Measurements from ENCODE around the gene DLGAP4.

The DLGAP4 gene

DNA sequence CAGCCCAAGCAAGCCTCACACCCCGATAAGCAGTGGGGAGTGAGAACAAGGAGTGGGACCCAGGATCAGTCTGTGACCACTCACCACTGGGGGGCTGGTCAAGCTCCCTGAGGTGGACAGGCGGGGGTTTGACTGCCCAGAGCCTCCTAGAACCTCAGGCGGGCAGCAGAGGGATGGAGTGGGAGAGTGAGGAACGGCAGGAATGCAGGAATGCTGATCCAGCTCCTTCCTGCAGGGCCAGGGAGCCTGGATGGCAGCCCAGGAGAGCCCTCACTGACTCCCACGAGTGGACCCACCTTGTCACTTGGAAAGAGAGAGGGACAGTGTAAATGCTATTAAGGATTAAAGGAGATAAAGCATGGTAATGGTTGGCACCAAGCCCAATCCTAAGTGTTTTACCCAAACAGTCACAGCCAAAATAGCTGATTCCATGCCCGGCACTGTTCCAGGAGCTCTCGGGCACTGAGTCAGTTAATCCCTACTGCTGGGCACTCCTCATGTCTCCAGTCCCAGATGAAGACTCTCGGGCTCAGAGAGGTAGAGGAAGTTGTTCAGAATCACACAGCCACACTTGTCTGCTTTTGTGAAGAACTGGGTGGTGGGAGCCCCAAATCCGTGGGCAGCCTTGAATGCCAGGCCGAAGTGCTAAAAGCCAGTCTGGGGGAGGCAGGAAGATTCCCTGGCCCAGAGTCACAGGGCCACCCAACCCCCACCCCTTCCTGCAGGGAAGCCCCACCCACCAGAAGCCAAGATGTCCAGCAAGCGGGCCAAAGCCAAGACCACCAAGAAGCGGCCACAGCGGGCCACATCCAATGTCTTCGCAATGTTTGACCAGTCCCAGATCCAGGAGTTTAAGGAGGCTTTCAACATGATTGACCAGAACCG is 238.2 kb downstream of the DLGAP4 start:
- peaks cover 2 to 4% of the 10 kb centered on the region in 2 donors for H3K36me3 ChIP-seq (ENCODE audit: control insufficient read depth in 2 of 2, insufficient read depth in 2 of 2, low read length in 2 of 2)
- H3K4me3 ChIP-seq (ENCODE audit: low read length in 2 of 2) = peak overlapping the region in 1 of 2 donors; percentile 31
- H3K9me3 ChIP-seq (ENCODE audit: control insufficient read depth in 2 of 2, low read length in 2 of 2) = no peaks in the 10 kb centered on the region
- no peak overlapping the region for H3K9ac ChIP-seq (ENCODE audit: low read depth in 1 of 2, low read length in 2 of 2)
- no peaks in the 10 kb centered on the region for H3K27me3 ChIP-seq (ENCODE audit: control insufficient read depth in 2 of 2, insufficient read depth in 2 of 2, low read length in 2 of 2)
- peaks cover 3 to 7% of the 10 kb centered on the region in 2 donors for H3K4me1 ChIP-seq (ENCODE audit: control insufficient read depth in 2 of 2, insufficient read depth in 2 of 2, low read length in 2 of 2)
- H3K27ac ChIP-seq (ENCODE audit: low read depth in 2 of 2, low read length in 2 of 2) = peak overlapping the region in 1 of 2 donors; percentile 87

- no peak overlapping the region for H3K27ac ChIP-seq (ENCODE audit: low read depth in 2 of 2, low read length in 2 of 2)
Measured at GRCh38 chr20:36546111-36546736, 240.1 kb downstream of the DLGAP4 start.

GRCh38 chr20:36547186-36548005 is 241.3 kb downstream of the DLGAP4 start:
- peaks cover 3 to 7% of the 10 kb centered on the region in 2 donors for H3K4me1 ChIP-seq (ENCODE audit: control insufficient read depth in 2 of 2, insufficient read depth in 2 of 2, low read length in 2 of 2)
- H3K27me3 ChIP-seq (ENCODE audit: control insufficient read depth in 2 of 2, insufficient read depth in 2 of 2, low read length in 2 of 2) = no peaks in the 10 kb centered on the region
- no peak overlapping the region for H3K4me3 ChIP-seq (ENCODE audit: low read length in 2 of 2)
- no peak overlapping the region for H3K9ac ChIP-seq (ENCODE audit: low read depth in 1 of 2, low read length in 2 of 2)
- no peak overlapping the region for H3K27ac ChIP-seq (ENCODE audit: low read depth in 2 of 2, low read length in 2 of 2)
- H3K36me3 ChIP-seq (ENCODE audit: control insufficient read depth in 2 of 2, insufficient read depth in 2 of 2, low read length in 2 of 2) = peaks cover 2 to 4% of the 10 kb centered on the region in 2 donors
- H3K9me3 ChIP-seq (ENCODE audit: control insufficient read depth in 2 of 2, low read length in 2 of 2) = no peaks in the 10 kb centered on the region

More at GRCh38 chr20:36546111-36546736, 240.1 kb downstream of the DLGAP4 start:
- Histone ChIP-seq H3K9ac (ENCODE audit: low read depth in 1 of 2, low read length in 2 of 2) (no peak overlapping the region), H3K27me3 (ENCODE audit: control insufficient read depth in 2 of 2, insufficient read depth in 2 of 2, low read length in 2 of 2) (no peaks in the 10 kb centered on the region), H3K4me3 (ENCODE audit: low read length in 2 of 2) (no peak overlapping the region), H3K9me3 (ENCODE audit: control insufficient read depth in 2 of 2, low read length in 2 of 2) (no peaks in the 10 kb centered on the region), H3K4me1 (ENCODE audit: control insufficient read depth in 2 of 2, insufficient read depth in 2 of 2, low read length in 2 of 2) (peaks cover 3 to 7% of the 10 kb centered on the region in 2 donors), H3K36me3 (ENCODE audit: control insufficient read depth in 2 of 2, insufficient read depth in 2 of 2, low read length in 2 of 2) (peaks cover 2 to 4% of the 10 kb centered on the region in 2 donors)

DNA sequence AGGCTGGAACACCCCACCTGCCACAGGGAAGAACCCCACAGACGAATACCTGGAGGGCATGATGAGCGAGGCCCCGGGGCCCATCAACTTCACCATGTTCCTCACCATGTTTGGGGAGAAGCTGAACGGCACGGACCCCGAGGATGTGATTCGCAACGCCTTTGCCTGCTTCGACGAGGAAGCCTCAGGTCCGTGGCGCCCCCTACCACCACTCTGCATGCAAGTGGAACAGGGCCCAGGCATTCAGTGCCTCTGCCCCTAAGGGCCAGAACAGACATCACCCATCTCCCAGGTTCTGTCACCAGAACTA is 241.8 kb downstream of the DLGAP4 start:
- peaks cover 3 to 5% of the 10 kb centered on the region in 2 donors for H3K4me1 ChIP-seq (ENCODE audit: control insufficient read depth in 2 of 2, insufficient read depth in 2 of 2, low read length in 2 of 2)
- H3K27ac ChIP-seq (ENCODE audit: low read depth in 2 of 2, low read length in 2 of 2) = no peak overlapping the region
- no peak overlapping the region for H3K4me3 ChIP-seq (ENCODE audit: low read length in 2 of 2)

DNA sequence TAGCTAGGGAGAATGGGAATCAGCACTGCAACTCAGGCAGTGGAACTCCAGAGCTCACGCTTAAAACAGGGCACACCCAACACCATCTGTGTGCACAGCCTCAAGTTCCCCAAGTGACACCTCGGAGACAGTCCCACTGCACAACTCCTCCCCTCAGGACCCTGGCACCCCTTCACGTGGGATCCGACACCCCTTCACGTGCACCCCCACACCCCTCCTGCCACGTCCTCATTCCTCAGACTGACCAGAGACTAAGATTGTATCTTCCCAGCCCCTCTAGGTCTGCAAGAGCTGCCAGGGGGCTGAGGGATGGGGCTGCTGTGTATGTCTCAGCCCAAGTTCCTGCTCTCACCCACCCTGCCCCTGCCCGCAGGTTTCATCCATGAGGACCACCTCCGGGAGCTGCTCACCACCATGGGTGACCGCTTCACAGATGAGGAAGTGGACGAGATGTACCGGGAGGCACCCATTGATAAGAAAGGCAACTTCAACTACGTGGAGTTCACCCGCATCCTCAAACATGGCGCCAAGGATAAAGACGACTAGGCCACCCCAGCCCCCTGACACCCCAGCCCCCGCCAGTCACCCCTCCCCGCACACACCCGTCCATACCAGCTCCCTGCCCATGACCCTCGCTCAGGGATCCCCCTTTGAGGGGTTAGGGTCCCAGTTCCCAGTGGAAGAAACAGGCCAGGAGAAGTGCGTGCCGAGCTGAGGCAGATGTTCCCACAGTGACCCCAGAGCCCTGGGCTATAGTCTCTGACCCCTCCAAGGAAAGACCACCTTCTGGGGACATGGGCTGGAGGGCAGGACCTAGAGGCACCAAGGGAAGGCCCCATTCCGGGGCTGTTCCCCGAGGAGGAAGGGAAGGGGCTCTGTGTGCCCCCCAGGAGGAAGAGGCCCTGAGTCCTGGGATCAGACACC is 242.8 kb downstream of the DLGAP4 start:
- no peaks in the 10 kb centered on the region for H3K9me3 ChIP-seq (ENCODE audit: control insufficient read depth in 2 of 2, low read length in 2 of 2)
- H3K9ac ChIP-seq (ENCODE audit: low read depth in 1 of 2, low read length in 2 of 2) = no peak overlapping the region
- H3K27ac ChIP-seq (ENCODE audit: low read depth in 2 of 2, low read length in 2 of 2) = no peak overlapping the region
- H3K36me3 ChIP-seq (ENCODE audit: control insufficient read depth in 2 of 2, insufficient read depth in 2 of 2, low read length in 2 of 2) = peaks cover 2 to 4% of the 10 kb centered on the region in 2 donors
- no peaks in the 10 kb centered on the region for H3K27me3 ChIP-seq (ENCODE audit: control insufficient read depth in 2 of 2, insufficient read depth in 2 of 2, low read length in 2 of 2)
- no peaks in the 10 kb centered on the region for H3K4me1 ChIP-seq (ENCODE audit: control insufficient read depth in 2 of 2, insufficient read depth in 2 of 2, low read length in 2 of 2)
- no peak overlapping the region for H3K4me3 ChIP-seq (ENCODE audit: low read length in 2 of 2)

More for the DNA sequence above, 241.8 kb downstream of the DLGAP4 start:
- Histone ChIP-seq H3K9ac (ENCODE audit: low read depth in 1 of 2, low read length in 2 of 2) (no peak overlapping the region), H3K36me3 (ENCODE audit: control insufficient read depth in 2 of 2, insufficient read depth in 2 of 2, low read length in 2 of 2) (peaks cover 2 to 4% of the 10 kb centered on the region in 2 donors), H3K27me3 (ENCODE audit: control insufficient read depth in 2 of 2, insufficient read depth in 2 of 2, low read length in 2 of 2) (no peaks in the 10 kb centered on the region), H3K9me3 (ENCODE audit: control insufficient read depth in 2 of 2, low read length in 2 of 2) (no peaks in the 10 kb centered on the region)

DNA sequence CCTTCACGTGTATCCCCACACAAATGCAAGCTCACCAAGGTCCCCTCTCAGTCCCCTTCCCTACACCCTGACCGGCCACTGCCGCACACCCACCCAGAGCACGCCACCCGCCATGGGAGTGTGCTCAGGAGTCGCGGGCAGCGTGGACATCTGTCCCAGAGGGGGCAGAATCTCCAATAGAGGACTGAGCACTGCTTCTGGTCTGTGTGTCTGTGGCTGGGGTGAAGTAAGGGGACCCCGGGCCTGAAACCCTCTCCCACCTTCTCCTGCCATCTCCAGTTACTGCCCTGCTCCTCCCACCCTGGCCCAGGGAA is 243.4 kb downstream of the DLGAP4 start:
- Histone ChIP-seq H3K27ac (ENCODE audit: low read depth in 2 of 2, low read length in 2 of 2) (peak overlapping the region in 1 of 2 donors; percentile 9), H3K4me1 (ENCODE audit: control insufficient read depth in 2 of 2, insufficient read depth in 2 of 2, low read length in 2 of 2) (no peaks in the 10 kb centered on the region), H3K36me3 (ENCODE audit: control insufficient read depth in 2 of 2, insufficient read depth in 2 of 2, low read length in 2 of 2) (peaks cover 2 to 4% of the 10 kb centered on the region in 2 donors), H3K27me3 (ENCODE audit: control insufficient read depth in 2 of 2, insufficient read depth in 2 of 2, low read length in 2 of 2) (no peaks in the 10 kb centered on the region), H3K9ac (ENCODE audit: low read depth in 1 of 2, low read length in 2 of 2) (no peak overlapping the region), H3K4me3 (ENCODE audit: low read length in 2 of 2) (no peak overlapping the region), H3K9me3 (ENCODE audit: control insufficient read depth in 2 of 2, low read length in 2 of 2) (no peaks in the 10 kb centered on the region)

DNA sequence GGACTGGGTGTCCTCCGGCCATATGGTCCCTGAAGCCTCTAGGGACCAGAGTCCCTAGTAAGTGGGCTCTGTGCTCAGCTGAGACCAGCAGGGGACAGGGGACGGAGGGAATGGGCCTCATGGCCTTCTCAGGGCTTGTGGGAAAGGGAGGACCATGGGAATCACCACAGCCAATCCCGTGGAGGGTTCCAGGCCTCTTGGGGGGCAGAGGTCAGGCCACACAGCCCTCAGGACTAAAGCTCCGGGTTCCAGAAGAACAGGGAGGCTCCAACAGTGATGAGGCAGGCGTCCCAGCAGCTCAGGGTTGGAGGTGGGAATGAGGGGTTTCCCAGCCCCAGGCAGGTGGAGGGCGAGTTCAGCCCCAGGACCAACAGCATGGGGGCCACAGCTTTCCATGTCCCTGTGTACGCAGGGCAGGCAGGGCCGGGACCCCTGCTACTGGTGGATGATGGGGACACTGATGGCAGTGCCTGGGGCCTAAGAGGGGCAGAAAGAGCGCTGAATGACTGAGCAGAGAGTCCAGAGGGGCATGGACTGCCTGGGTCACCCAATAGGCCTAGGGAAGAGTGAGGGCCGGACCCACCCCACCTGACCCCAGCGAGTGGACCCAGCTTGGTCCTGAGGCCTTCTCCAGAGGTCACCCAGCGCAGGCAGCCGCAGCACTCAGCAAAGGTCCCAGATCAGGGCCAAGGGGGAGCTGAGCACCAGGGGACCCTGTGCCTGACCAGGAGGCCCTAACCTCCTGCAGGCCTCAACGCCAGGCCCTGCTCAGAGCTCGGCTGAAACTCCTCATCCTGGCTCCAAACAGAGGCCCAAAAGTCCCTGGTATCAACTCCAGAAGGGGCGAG is 244.0 kb downstream of the DLGAP4 start:
- H3K9ac ChIP-seq (ENCODE audit: low read depth in 1 of 2, low read length in 2 of 2) = no peak overlapping the region

GRCh38 chr20:36550790-36551299 is 244.7 kb downstream of the DLGAP4 start:
- Histone ChIP-seq H3K9ac (ENCODE audit: low read depth in 1 of 2, low read length in 2 of 2) (no peak overlapping the region), H3K4me1 (ENCODE audit: control insufficient read depth in 2 of 2, insufficient read depth in 2 of 2, low read length in 2 of 2) (no peaks in the 10 kb centered on the region), H3K27ac (ENCODE audit: low read depth in 2 of 2, low read length in 2 of 2) (no peak overlapping the region), H3K27me3 (ENCODE audit: control insufficient read depth in 2 of 2, insufficient read depth in 2 of 2, low read length in 2 of 2) (no peaks in the 10 kb centered on the region), H3K36me3 (ENCODE audit: control insufficient read depth in 2 of 2, insufficient read depth in 2 of 2, low read length in 2 of 2) (peaks cover 2 to 4% of the 10 kb centered on the region in 2 donors), H3K4me3 (ENCODE audit: low read length in 2 of 2) (no peak overlapping the region), H3K9me3 (ENCODE audit: control insufficient read depth in 2 of 2, low read length in 2 of 2) (no peaks in the 10 kb centered on the region)

More for the DNA sequence above, 244.0 kb downstream of the DLGAP4 start:
- no peaks in the 10 kb centered on the region for H3K27me3 ChIP-seq (ENCODE audit: control insufficient read depth in 2 of 2, insufficient read depth in 2 of 2, low read length in 2 of 2)
- peaks cover 2 to 4% of the 10 kb centered on the region in 2 donors for H3K36me3 ChIP-seq (ENCODE audit: control insufficient read depth in 2 of 2, insufficient read depth in 2 of 2, low read length in 2 of 2)
- peak overlapping the region in 1 of 2 donors; percentile 9 for H3K27ac ChIP-seq (ENCODE audit: low read depth in 2 of 2, low read length in 2 of 2)
- H3K4me1 ChIP-seq (ENCODE audit: control insufficient read depth in 2 of 2, insufficient read depth in 2 of 2, low read length in 2 of 2) = no peaks in the 10 kb centered on the region
- no peak overlapping the region for H3K4me3 ChIP-seq (ENCODE audit: low read length in 2 of 2)
- H3K9me3 ChIP-seq (ENCODE audit: control insufficient read depth in 2 of 2, low read length in 2 of 2) = no peaks in the 10 kb centered on the region

Data from mucosa of rectum (tissue), 2 donors.